Progenitor cell of endocrine pancreas (in vitro differentiated cells): ENCODE measurements around the gene COPB1. TPM values are rescaled to one million over a fixed set of nuclear protein-coding genes. Genes with fewer than 3 reads are reported as not detected.

Experiments used
- DNase-seq: peaks from one replicate; pipeline ENCODE4 v3.0.0; 2021; ENCODE audit warnings: low spot score; ENCODE audit not compliant: unreplicated experiment
- H3K27ac Mint-ChIP-seq: 2 replicates; pipeline ENCODE4 v1.8.0; 2021; ENCODE audit warnings: mild to moderate bottlenecking, moderate library complexity, mixed read lengths
- H3K27me3 Mint-ChIP-seq: 2 replicates; pipeline ENCODE4 v1.8.0; 2021; ENCODE audit warnings: mixed read lengths
- H3K36me3 Mint-ChIP-seq: 2 replicates; pipeline ENCODE4 v1.8.0; 2022; ENCODE audit warnings: mixed read lengths; ENCODE audit not compliant: insufficient read depth
- H3K4me1 Mint-ChIP-seq: 2 replicates; pipeline ENCODE4 v1.8.0; 2021; ENCODE audit warnings: low read depth, mixed read lengths
- H3K4me3 Mint-ChIP-seq: 2 replicates; pipeline ENCODE4 v1.8.0; 2021; ENCODE audit warnings: low read depth, mild to moderate bottlenecking, moderate library complexity, mixed read lengths
- H3K9me3 Mint-ChIP-seq: 2 replicates; pipeline ENCODE4 v1.8.0; 2021; ENCODE audit warnings: low read depth, mixed read lengths
- total RNA-seq: library from RNA; stranded (reverse); gene quantifications from 2 replicates; pipeline ENCODE4 v1.2.1, GENCODE V29; 2021
- TF ChIP-seq, protein P1 (sequence below): fragments of 200-600 bp; sonication (generic); IDR thresholded peaks from one replicate; pipeline ENCODE4 v1.5.0; 2021; ENCODE audit warnings: antibody characterized with exemption, mild to moderate bottlenecking; ENCODE audit not compliant: unreplicated experiment

Gene COPB1
- total RNA-seq, 1 donor from 2014 or later, result 99.9 TPM

DNA sequence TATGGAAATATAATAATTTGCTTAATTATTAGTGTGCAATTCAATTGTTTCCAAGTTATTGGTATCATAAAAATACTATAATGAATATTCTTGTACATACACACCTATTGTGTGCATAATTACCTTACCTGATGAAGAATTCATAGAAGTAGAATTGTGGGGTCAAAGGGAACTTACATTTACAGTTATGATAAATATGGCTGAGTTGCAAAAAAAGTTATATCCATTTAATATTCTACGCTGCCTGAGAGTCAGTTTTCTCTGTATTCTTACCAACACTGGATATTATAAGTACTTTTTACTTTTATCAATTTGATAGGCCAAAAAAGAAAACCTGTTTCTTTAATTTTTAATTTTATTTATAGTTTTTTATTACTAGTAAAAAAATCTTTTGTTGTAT lies 22.6 kb upstream of the COPB1 start:
- no peak overlapping the region for H3K27ac Mint-ChIP-seq
- no peaks in the 10 kb centered on the region for H3K27me3 Mint-ChIP-seq
- DNase-seq, result no peak
- peaks cover 12% of the 10 kb centered on the region for H3K4me1 Mint-ChIP-seq
- peaks cover 7% of the 10 kb centered on the region for H3K36me3 Mint-ChIP-seq
- H3K9me3 Mint-ChIP-seq, result no peaks in the 10 kb centered on the region
- no peak overlapping the region for H3K4me3 Mint-ChIP-seq
- TF ChIP-seq, protein P1, sequence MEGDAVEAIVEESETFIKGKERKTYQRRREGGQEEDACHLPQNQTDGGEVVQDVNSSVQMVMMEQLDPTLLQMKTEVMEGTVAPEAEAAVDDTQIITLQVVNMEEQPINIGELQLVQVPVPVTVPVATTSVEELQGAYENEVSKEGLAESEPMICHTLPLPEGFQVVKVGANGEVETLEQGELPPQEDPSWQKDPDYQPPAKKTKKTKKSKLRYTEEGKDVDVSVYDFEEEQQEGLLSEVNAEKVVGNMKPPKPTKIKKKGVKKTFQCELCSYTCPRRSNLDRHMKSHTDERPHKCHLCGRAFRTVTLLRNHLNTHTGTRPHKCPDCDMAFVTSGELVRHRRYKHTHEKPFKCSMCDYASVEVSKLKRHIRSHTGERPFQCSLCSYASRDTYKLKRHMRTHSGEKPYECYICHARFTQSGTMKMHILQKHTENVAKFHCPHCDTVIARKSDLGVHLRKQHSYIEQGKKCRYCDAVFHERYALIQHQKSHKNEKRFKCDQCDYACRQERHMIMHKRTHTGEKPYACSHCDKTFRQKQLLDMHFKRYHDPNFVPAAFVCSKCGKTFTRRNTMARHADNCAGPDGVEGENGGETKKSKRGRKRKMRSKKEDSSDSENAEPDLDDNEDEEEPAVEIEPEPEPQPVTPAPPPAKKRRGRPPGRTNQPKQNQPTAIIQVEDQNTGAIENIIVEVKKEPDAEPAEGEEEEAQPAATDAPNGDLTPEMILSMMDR, result no peak

DNA sequence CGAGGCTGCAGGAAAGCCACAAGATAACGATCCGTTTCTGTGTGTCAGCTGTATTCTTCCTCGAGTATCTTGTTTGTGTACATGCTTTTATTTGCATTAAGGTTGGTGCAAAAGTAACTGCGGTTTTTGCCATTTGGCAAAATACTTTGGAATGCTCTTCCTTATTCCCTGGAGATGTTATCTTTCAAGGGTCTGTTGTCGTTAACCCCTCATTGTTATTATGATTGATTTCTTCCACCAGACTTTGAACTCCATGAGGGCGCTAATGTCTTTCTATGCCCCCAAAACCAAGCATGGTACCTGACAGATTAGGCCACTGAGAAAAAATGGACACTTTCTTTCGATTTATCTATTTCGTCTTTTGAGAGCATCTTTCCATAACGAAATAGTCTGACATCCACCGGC lies 21.1 kb upstream of the COPB1 start:
- Mint-ChIP-seq H3K27ac (peak overlapping the region; percentile 99), H3K36me3 (peaks cover 10% of the 10 kb centered on the region), H3K9me3 (no peaks in the 10 kb centered on the region), H3K4me3 (peak overlapping the region; percentile 96), H3K4me1 (peaks cover 12% of the 10 kb centered on the region), H3K27me3 (no peaks in the 10 kb centered on the region)
- DNase-seq, result no peak
- TF ChIP-seq, protein P1, result no peak

DNA sequence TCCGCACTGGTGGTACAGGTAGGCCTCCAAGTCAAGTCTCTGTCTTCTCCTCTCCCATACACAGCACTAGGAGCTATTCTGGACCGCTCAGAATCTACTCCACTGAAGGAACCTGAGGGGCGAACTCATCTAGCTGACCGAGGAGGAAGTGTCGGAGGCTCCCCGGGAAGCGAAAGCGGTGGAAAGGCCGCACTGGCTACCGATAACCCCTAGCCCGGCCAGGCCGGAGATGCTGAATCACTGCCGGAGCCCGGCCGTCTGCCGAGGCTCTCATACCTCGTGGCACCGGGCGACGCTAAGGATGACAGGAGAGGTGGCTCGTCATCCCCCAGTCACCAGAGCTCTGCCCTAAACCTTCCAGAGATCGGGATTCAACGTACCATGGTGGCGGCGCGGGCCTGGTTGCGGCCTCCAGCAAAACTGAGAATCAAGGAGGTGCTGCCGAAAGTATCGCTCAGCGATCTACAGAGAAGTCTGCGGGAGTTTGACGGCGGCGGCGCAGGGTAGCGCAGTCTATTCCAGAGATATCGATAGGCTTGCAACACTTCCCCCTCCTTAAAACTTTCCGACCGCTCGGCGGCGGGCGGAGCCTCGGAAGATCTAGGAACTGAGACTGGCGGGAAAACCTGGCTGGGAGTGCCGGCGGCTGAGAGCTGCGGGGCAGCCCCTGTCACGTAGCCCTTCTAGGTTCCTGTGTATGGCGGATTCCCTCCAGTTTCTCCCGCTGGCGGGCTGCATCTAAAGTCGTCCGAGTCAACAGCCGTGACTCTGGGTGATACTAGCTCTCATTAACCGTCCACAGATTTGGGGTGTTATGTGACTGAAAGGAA lies 20.5 kb upstream of the COPB1 start, which contains the start of gene PSMA1:
TSS of gene PSMA1 (minus strand) at position 470 of the 830 bp plus-strand sequence. CDS start at position 383, 87 bp downstream.
- Mint-ChIP-seq H3K9me3 (no peaks in the 10 kb centered on the region), H3K27ac (peak within 1 kb of the TSS; percentile 99), H3K4me3 (peak within 1 kb of the TSS; percentile 96), H3K4me1 (peaks cover 12% of the 10 kb centered on the region), H3K27me3 (no peaks in the 10 kb centered on the region), H3K36me3 (peaks cover 10% of the 10 kb centered on the region)
- DNase-seq, result peak; percentile 85
- TF ChIP-seq, protein P1, result peak; percentile 27

DNA sequence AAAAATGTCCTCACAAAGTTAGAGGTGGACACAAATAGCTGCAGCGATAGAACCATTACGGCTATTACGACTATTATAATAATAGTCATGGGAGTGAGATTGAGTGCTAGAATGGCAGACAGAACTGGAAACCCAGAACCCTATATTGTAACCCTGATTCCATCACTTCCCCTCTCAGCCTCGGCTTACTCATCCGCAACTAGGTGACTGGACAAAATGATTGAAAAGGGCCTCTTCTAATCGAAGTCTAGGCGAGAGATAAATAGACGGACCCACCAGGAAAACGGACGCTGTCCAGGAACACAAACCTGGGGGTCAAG lies 19.9 kb upstream of the COPB1 start:
- peak overlapping the region; percentile 96 for H3K4me3 Mint-ChIP-seq
- H3K9me3 Mint-ChIP-seq, result no peaks in the 10 kb centered on the region
- DNase-seq, result no peak
- peak overlapping the region; percentile 99 for H3K27ac Mint-ChIP-seq
- H3K4me1 Mint-ChIP-seq, result peaks cover 12% of the 10 kb centered on the region
- TF ChIP-seq, protein P1, result no peak
- no peaks in the 10 kb centered on the region for H3K27me3 Mint-ChIP-seq
- peaks cover 11% of the 10 kb centered on the region for H3K36me3 Mint-ChIP-seq

DNA sequence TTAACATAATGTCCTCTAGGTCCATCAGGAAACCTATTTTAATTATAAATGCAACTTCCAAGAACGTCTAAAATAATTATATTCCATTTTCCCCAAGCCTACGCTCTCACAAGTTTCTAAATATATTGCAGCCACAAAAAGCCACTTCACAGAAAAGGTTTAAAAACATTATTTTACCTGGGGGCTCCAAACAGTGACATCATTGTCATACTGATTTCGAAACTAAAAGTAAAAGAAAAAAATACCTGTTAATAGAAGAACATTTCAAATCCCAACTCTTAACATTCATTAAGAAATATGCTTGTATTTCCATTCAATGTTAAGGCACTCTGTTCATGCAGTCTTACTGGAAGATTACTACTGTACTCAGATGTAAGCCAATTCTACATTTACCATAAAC lies 19.2 kb upstream of the COPB1 start:
- peak overlapping the region; percentile 96 for H3K4me3 Mint-ChIP-seq
- peak overlapping the region; percentile 99 for H3K27ac Mint-ChIP-seq
- peaks cover 15% of the 10 kb centered on the region for H3K36me3 Mint-ChIP-seq
- H3K4me1 Mint-ChIP-seq, result peaks cover 12% of the 10 kb centered on the region
- TF ChIP-seq, protein P1, result no peak
- no peaks in the 10 kb centered on the region for H3K9me3 Mint-ChIP-seq
- no peaks in the 10 kb centered on the region for H3K27me3 Mint-ChIP-seq
- no peak for DNase-seq
